Mucosa of descending colon (tissue), 3 donors: ENCODE measurements around the gene MPP1. TPM values are rescaled to one million over a fixed set of nuclear protein-coding genes. Genes with fewer than 3 reads are reported as not detected.
"Not testable (repeated sequence)": the region's sequence is repeated elsewhere in the genome, so short reads cannot be mapped to it uniquely, and the experiment has no call there.

ENCODE experiments used
- ATAC-seq: fragments of 200-7000 bp; cut with Tn5 transposase; one replicate; pipeline ENCODE4 v1.9.1; 2020; ENCODE audit warnings: mild to moderate bottlenecking, moderate library complexity
- DNase-seq, 3 donors: peaks; one replicate each; pipeline ENCODE4 v3.0.0-alpha.2; 2020
- H3K36me3 ChIP-seq: fragments of 200-600 bp; one replicate; pipeline ENCODE4 v1.8.0; 2021; ENCODE audit warnings: low read depth, mild to moderate bottlenecking
- H3K4me1 ChIP-seq: fragments of 200-600 bp; one replicate; pipeline ENCODE4 v1.8.0; 2021; ENCODE audit warnings: low read depth, mild to moderate bottlenecking
- H3K4me3 ChIP-seq: fragments of 200-600 bp; one replicate; pipeline ENCODE4 v1.8.0; 2021; ENCODE audit warnings: mild to moderate bottlenecking
- H3K9me3 ChIP-seq: fragments of 200-600 bp; one replicate; pipeline ENCODE4 v1.8.0; 2021; ENCODE audit warnings: mild to moderate bottlenecking
- CTCF ChIP-seq: fragments of 200-600 bp; IDR thresholded peaks from one replicate; pipeline ENCODE4 v1.8.0; 2022; ENCODE audit warnings: antibody characterized with exemption, mild to moderate bottlenecking
- intact Hi-C, 2 donors: fragments of 100-400 bp; cut with DNase I in 1 of 2; cut with micrococcal nuclease in 1 of 2; formaldehyde crosslinking; loops; one replicate each; pipeline versions ENCODE4 v1.11.0 to v1.11.1; 2022; cut with DNase I, micrococcal nuclease
- total RNA-seq, 3 donors: library from RNA; stranded (reverse); fragmentation: NEBNext Ultra II Directional in 2 of 3; extraction: Animal tissue kit (Norgen Biotek cat#: 25700) in 2 of 3; gene quantifications; one replicate each; pipeline versions ENCODE4 v1.2.1 to v1.2.4, GENCODE V29; 2021 to 2023
- donor health status: DM: no; HTN: no; CAD: no; lungs with moderate emphysema.
- donor health status: DM: no; HTN: no; CAD: no.
- donor health status: DM: no; HTN: yes; CAD: no.

The MPP1 gene
- total RNA-seq, 3 donors from 2014 or later: 28.9 to 38.5 (median 37.3) TPM

- intact Hi-C loops: no loop called here
Measured at GRCh38 chrX:154833746-154834274, 28.5 kb upstream of the MPP1 start.

GRCh38 chrX:154829926-154830442 is 24.7 kb upstream of the MPP1 start:
- Histone ChIP-seq H3K9me3 (no peaks in the 10 kb centered on the region), H3K36me3 (no peaks in the 10 kb centered on the region), H3K4me1 (no peaks in the 10 kb centered on the region), H3K4me3 (no peak overlapping the region)
- TF ChIP-seq CTCF: no peak
- no peak for DNase-seq
- intact Hi-C loops: no loop called here
- ATAC-seq: no peak

More at GRCh38 chrX:154833746-154834274, 28.5 kb upstream of the MPP1 start:
- DNase-seq (no peak), ATAC-seq (no peak)
- H3K36me3 ChIP-seq: no peaks in the 10 kb centered on the region
- no peaks in the 10 kb centered on the region for H3K9me3 ChIP-seq
- no peaks in the 10 kb centered on the region for H3K4me1 ChIP-seq
- no peak for TF ChIP-seq CTCF
- no peak overlapping the region for H3K4me3 ChIP-seq

GRCh38 chrX:154829134-154829533 is 23.8 kb upstream of the MPP1 start:
- ATAC-seq: no peak
- no peaks in the 10 kb centered on the region for H3K36me3 ChIP-seq
- no peak overlapping the region for H3K4me3 ChIP-seq
- TF ChIP-seq CTCF: no peak
- intact Hi-C loops: no loop called here
- no peaks in the 10 kb centered on the region for H3K9me3 ChIP-seq
- DNase-seq: no peak
- no peaks in the 10 kb centered on the region for H3K4me1 ChIP-seq

- no peaks in the 10 kb centered on the region for H3K9me3 ChIP-seq
- DNase-seq (peak in 1 of 3 donors; percentile 3), ATAC-seq (peak; percentile 91)
- H3K36me3 ChIP-seq: no peaks in the 10 kb centered on the region
- intact Hi-C loops: no loop called here
- H3K4me3 ChIP-seq: no peak overlapping the region
- H3K4me1 ChIP-seq: no peaks in the 10 kb centered on the region
- TF ChIP-seq CTCF: no peak
Measured at GRCh38 chrX:154828016-154828408, 22.7 kb upstream of the MPP1 start.

GRCh38 chrX:154827194-154828015 is 22.1 kb upstream of the MPP1 start:
- peak; percentile 92 for ATAC-seq

GRCh38 chrX:154825586-154825985 is 20.3 kb upstream of the MPP1 start:
- H3K4me1 ChIP-seq, intact Hi-C loops, H3K9me3 ChIP-seq, DNase-seq, H3K4me3 ChIP-seq, H3K36me3 ChIP-seq, ATAC-seq: not testable (repeated sequence)

More at GRCh38 chrX:154827194-154828015, 22.1 kb upstream of the MPP1 start:
- peak in 1 of 3 donors; percentile 18 for DNase-seq
- no peaks in the 10 kb centered on the region for H3K9me3 ChIP-seq
- no peaks in the 10 kb centered on the region for H3K4me1 ChIP-seq
- intact Hi-C loops: no loop called here
- H3K4me3 ChIP-seq: no peak overlapping the region
- H3K36me3 ChIP-seq: no peaks in the 10 kb centered on the region
- TF ChIP-seq CTCF: no peak
